HepG2 (cell line): ENCODE measurements around the gene CLEC20A. TPM values are rescaled to one million over a fixed set of nuclear protein-coding genes. Genes with fewer than 3 reads are reported as not detected.

Source experiments
- CERS6 ChIP-seq: sonication (generic); formaldehyde crosslinking; IDR thresholded peaks from 2 replicates; pipeline ENCODE4 v1.5.0; 2020; ENCODE audit warnings: missing genetic modification reagents
- DPF2 ChIP-seq: sonication (generic); formaldehyde crosslinking; IDR thresholded peaks from 2 replicates; pipeline ENCODE4 v1.4.0; 2020; ENCODE audit warnings: mild to moderate bottlenecking, low read depth, missing genetic modification reagents, borderline replicate concordance
- ZNF318 ChIP-seq: sonication (generic); formaldehyde crosslinking; IDR thresholded peaks from 2 replicates; pipeline ENCODE4 v1.4.0; 2020; ENCODE audit warnings: mild to moderate bottlenecking, missing genetic modification reagents
- ZNF883 ChIP-seq: sonication (generic); formaldehyde crosslinking; IDR thresholded peaks from 2 replicates; pipeline ENCODE4 v1.5.1; 2020; ENCODE audit warnings: mild to moderate bottlenecking, missing genetic modification reagents; ENCODE audit errors: not compliant biosample characterization
- polyA plus RNA-seq, 8 experiments: library from polyadenylated mRNA; depleted of rRNA in 3 of 8; stranded (reverse) in 7 of 8; unstranded in 1 of 8; fragments of >200 nt; fragmentation: Illumina TruSeq in 4 of 8; extraction: Trizol in 4 of 8; gene quantifications; 2 replicates each; pipeline versions ENCODE4 v1.2.1 to v1.2.3, GENCODE V29; 2011 to 2016; ENCODE audit warnings: low read depth in 4 of 8, missing spikeins in 1 of 8, mixed read lengths in 1 of 8; ENCODE audit not compliant: insufficient read depth in 1 of 8
- total RNA-seq, 5 experiments: library from RNA; depleted of rRNA; stranded (reverse); fragments of >200 nt; fragmentation: Illumina TruSeq; extraction: Trizol; gene quantifications; 2 replicates each; pipeline ENCODE4 v1.2.3, GENCODE V29; 2016; ENCODE audit warnings: low read depth in 1 of 5

CLEC20A gene
- total and polyA plus RNA-seq, 2 of the 13 experiments (the other 11 are each of a cell fraction or from before 2014, with no cell fraction given), result not detected

DNA sequence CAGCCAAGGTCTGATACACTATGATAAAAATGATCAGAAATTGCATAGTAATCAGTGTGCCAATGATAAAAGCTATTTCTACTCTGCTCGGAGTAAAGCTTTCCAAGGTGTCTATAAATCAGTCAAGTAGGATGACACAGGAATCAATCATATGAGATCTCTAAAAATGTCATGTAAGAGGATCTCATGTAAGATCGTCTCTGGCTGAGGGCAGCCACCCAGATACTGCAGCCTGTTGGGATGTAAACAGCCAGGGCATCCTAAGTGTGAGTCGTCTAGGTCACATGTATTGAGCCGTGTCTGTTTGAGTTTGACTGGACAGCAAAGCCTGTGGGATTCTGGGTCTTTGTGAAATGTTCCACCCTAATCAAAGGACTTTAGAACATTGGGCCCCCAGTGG, 13.4 kb upstream of the CLEC20A start (continued):
- TF ChIP-seq ZNF318 (CRISPR knock-in tag) (no peak), CERS6 (CRISPR knock-in tag) (no peak), ZNF883 (CRISPR knock-in tag) (no peak), DPF2 (CRISPR knock-in tag) (no peak)
